K562 (cell line): ENCODE data around the gene ACHE. TPM values are rescaled to one million over a fixed set of nuclear protein-coding genes. Genes with fewer than 3 reads are reported as not detected.

ENCODE experiments used
- CHD2 ChIP-seq: IDR thresholded peaks from 2 replicates; pipeline ENCODE4 v1.6.1; 2011; ENCODE audit warnings: low read depth, low read length
- CREM ChIP-seq: IDR thresholded peaks from 2 replicates; pipeline ENCODE4 v1.6.1; 2014; ENCODE audit warnings: antibody characterized with exemption, low read depth
- DPF2 ChIP-seq: fragments of 450-650 bp; IDR thresholded peaks from 2 replicates; pipeline ENCODE4 v1.6.1; 2016
- FOXK1 ChIP-seq: sonication (generic); formaldehyde crosslinking; IDR thresholded peaks from 2 replicates; pipeline ENCODE4 v1.8.0; 2022; ENCODE audit warnings: missing genetic modification reagents, mild to moderate bottlenecking, borderline replicate concordance
- FOXM1 ChIP-seq, 2 experiments: fragments of 450-650 bp in 1 of 2; sonication (generic) in 1 of 2; formaldehyde crosslinking in 1 of 2; IDR thresholded peaks; 2 replicates each; pipeline versions ENCODE4 v1.6.1 to v1.9.0; 2017 to 2022; ENCODE audit warnings: low read depth in 2 of 2, mild to moderate bottlenecking in 2 of 2, missing genetic modification reagents in 1 of 2, moderate library complexity in 1 of 2
- GABPA ChIP-seq: fragments of 200-800 bp; sonication (Bioruptor generic); conservative IDR thresholded peaks from 2 replicates; pipeline ENCODE4 v1.6.1; 2016; ENCODE audit warnings: low read depth, missing genetic modification characterization, missing compliant biosample characterization
- GTF2B ChIP-seq: IDR thresholded peaks from 2 replicates; pipeline ENCODE4 v1.6.1; 2011; ENCODE audit not compliant: insufficient read length; ENCODE audit errors: extremely low read depth
- KLF16 ChIP-seq: IDR thresholded peaks from 2 replicates; pipeline ENCODE4 v1.6.1; 2016; ENCODE audit warnings: antibody characterized with exemption
- NFRKB ChIP-seq: fragments of 450-650 bp; IDR thresholded peaks from 2 replicates; pipeline ENCODE4 v1.6.1; 2016; ENCODE audit warnings: low read depth
- PRMT5 ChIP-seq: sonication (generic); formaldehyde crosslinking; IDR thresholded peaks from 2 replicates; pipeline ENCODE4 v1.5.0; 2020; ENCODE audit warnings: missing genetic modification reagents
- SRSF1 ChIP-seq: fragments of 200-400 bp; formaldehyde crosslinking; IDR thresholded peaks from 2 replicates; pipeline ENCODE4 v1.6.1; 2017; ENCODE audit warnings: mild to moderate bottlenecking, low read depth, low read length, moderate library complexity
- STAT5A ChIP-seq: IDR thresholded peaks from 2 replicates; pipeline ENCODE4 v1.6.1; 2012; ENCODE audit warnings: low read length, inconsistent platforms, borderline replicate concordance
- ZBTB33 ChIP-seq: sonication (generic); formaldehyde crosslinking; IDR thresholded peaks from 2 replicates; pipeline ENCODE4 v1.8.1; 2023; ENCODE audit warnings: mild to moderate bottlenecking, missing genetic modification reagents
- ZNF609 ChIP-seq: sonication (generic); formaldehyde crosslinking; IDR thresholded peaks from 2 replicates; pipeline ENCODE4 v1.8.1; 2023; ENCODE audit warnings: missing genetic modification reagents, mild to moderate bottlenecking, borderline replicate concordance
- polyA plus RNA-seq, 8 experiments: library from polyadenylated mRNA; depleted of rRNA in 4 of 8; stranded (reverse) in 5 of 8; unstranded in 3 of 8; fragments of >200 nt; fragmentation: Nextera tagmentation in 2 of 8; fragmentation: Illumina TruSeq in 1 of 8; extraction: Ambion mirVana in 2 of 8; extraction: Trizol in 1 of 8; gene quantifications; 2 replicates each; pipeline versions ENCODE4 v1.2.1 to v1.2.3, GENCODE V29; 2011 to 2014; ENCODE audit warnings: inconsistent platforms in 1 of 8, missing spikeins in 1 of 8
- total RNA-seq, 7 experiments: library from RNA; depleted of rRNA in 6 of 7; stranded (reverse); fragments of >200 nt in 6 of 7; fragmentation: Illumina TruSeq in 2 of 7; extraction: Trizol in 2 of 7; gene quantifications; 2 replicates each; pipeline versions ENCODE4 v1.2.1 to v1.2.3, GENCODE V29; 2011 to 2021; ENCODE audit warnings: low replicate concordance in 1 of 7

The ACHE gene
- total and polyA plus RNA-seq, 9 of the 15 experiments (the other 6 are each of a cell fraction or from before 2014, with no cell fraction given) = 0.04 to 8.8 (median 1.9) TPM

- TF ChIP-seq SRSF1 (no peak), STAT5A (no peak), KLF16 (no peak), CHD2 (0 out of 2 replicates have a peak, but pooled peaks have one; percentile 5), PRMT5 (CRISPR knock-in tag) (0 out of 2 replicates have a peak, but pooled peaks have one; percentile 33), ZNF609 (CRISPR knock-in tag) (no peak), GTF2B (no peak), CREM (no peak), NFRKB (0 out of 2 replicates have a peak, but pooled peaks have one; percentile 71), FOXK1 (peak; percentile 2; the same call in 1 of the 2 replicates), DPF2 (peak; percentile 6; the same call in 1 of the 2 replicates), FOXM1 (IDR thresholded peaks at IDR 0.05; ENCODE audit: low read depth) (0 out of 2 replicates have a peak, but pooled peaks have one; percentile 9), FOXM1 (CRISPR knock-in tag; IDR thresholded peaks at IDR 0.05; ENCODE audit: low read depth) (0 out of 2 replicates have a peak, but pooled peaks have one; percentile 3), ZBTB33 (CRISPR knock-in tag) (peak; percentile 89), GABPA (peak; percentile 66)
Measured at GRCh38 chr7:100890653-100891567, 4.8 kb downstream of the ACHE start (continued).
